Measurements from ENCODE around the gene PPP1R14D.
A peak's percentile ranks its signal among the peaks of the same experiment; 100 is the strongest.

The PPP1R14D gene

GRCh38 chr15:40829115-40829514, 607 bp upstream of the PPP1R14D start:
- no peak for DNase-seq
- intact Hi-C loops (cut with DNase I): no loop called here

GRCh38 chr15:40826423-40827075, 2.0 kb downstream of the PPP1R14D start:
- intact Hi-C loops (cut with DNase I): no loop called here
- DNase-seq: no peak

- DNase-seq: no peak
- intact Hi-C loops (cut with DNase I): no loop called here
These were observed 2.7 kb downstream of the PPP1R14D start for GRCh38 chr15:40825661-40826422.

GRCh38 chr15:40823572-40824343, 4.8 kb downstream of the PPP1R14D start:
- no peak for DNase-seq
- intact Hi-C loops (cut with DNase I): no loop called here

- intact Hi-C loops (cut with DNase I): no loop called here
- no peak for DNase-seq
These were observed 7.3 kb downstream of the PPP1R14D start for GRCh38 chr15:40821195-40821594.

- intact Hi-C loops (cut with DNase I): no loop called here
These were observed 9.5 kb downstream of the PPP1R14D start for GRCh38 chr15:40819048-40819447.

GRCh38 chr15:40815042-40815698, 13.3 kb downstream of the PPP1R14D start:
- DNase-seq: peak in 11 of 42 donors; percentile 8 to 44 (median 18)
- intact Hi-C loops (cut with DNase I): no loop called here

More at GRCh38 chr15:40819048-40819447, 9.5 kb downstream of the PPP1R14D start:
- DNase-seq: no peak

GRCh38 chr15:40812721-40813425, 15.6 kb downstream of the PPP1R14D start:
- DNase-seq: no peak
- intact Hi-C loops (cut with DNase I): no loop called here

GRCh38 chr15:40808861-40809450, 19.6 kb downstream of the PPP1R14D start:
- intact Hi-C loops (cut with DNase I): loop anchor here (5.0 to 10.0 kb wide), 2 partner anchors 86 to 242 kb away; partner anchors contain the start of genes CCDC32, RPUSD2 and VPS18
- DNase-seq: no peak

GRCh38 chr15:40807888-40808461, 20.5 kb downstream of the PPP1R14D start:
- intact Hi-C loops (cut with DNase I): loop anchor here (1.0 to 10.0 kb wide), 3 partner anchors 53 to 241 kb away; partner anchors contain the start of genes CCDC32, RMDN3, RPUSD2 and VPS18
- peak in 2 of 42 donors; percentile 4 to 15 for DNase-seq

GRCh38 chr15:40807028-40807887, 21.2 kb downstream of the PPP1R14D start, which contains the start of the genes DNAJC17 and ZFYVE19:
Gene DNAJC17 (minus strand): TSS chr15:40807473. CDS start chr15:40807446, 27 bp downstream.
Gene ZFYVE19 (plus strand): TSS chr15:40807089. CDS start chr15:40807590, 501 bp downstream.
- intact Hi-C loops (cut with DNase I): loop anchor here (1.0 to 10.0 kb wide), 3 partner anchors 52 to 240 kb away; partner anchors contain the start of genes CCDC32, RMDN3, RPUSD2 and VPS18
- DNase-seq: peak; percentile 94 to 100 (median 98)

- no peak for DNase-seq
- intact Hi-C loops (cut with DNase I): loop anchor here (1.0 to 10.0 kb wide), 3 partner anchors 51 to 239 kb away; partner anchors contain the start of genes CCDC32, RMDN3, RPUSD2 and VPS18
These were observed 21.9 kb downstream of the PPP1R14D start for GRCh38 chr15:40806672-40807027.

- intact Hi-C loops (cut with DNase I): loop anchor here (10.0 kb wide), 1 partner anchor 91 kb away; the partner anchor contains the start of gene VPS18
- no peak for DNase-seq
These were observed 24.8 kb downstream of the PPP1R14D start for GRCh38 chr15:40803688-40804087.

GRCh38 chr15:40803076-40803475, 25.4 kb downstream of the PPP1R14D start:
- DNase-seq: no peak
- intact Hi-C loops (cut with DNase I): loop anchor here (10.0 kb wide), 1 partner anchor 92 kb away; the partner anchor contains the start of gene VPS18

- intact Hi-C loops (cut with DNase I): no loop called here
- no peak for DNase-seq
These were observed 29.0 kb downstream of the PPP1R14D start for GRCh38 chr15:40799523-40799922.

- intact Hi-C loops (cut with DNase I): no loop called here
- no peak for DNase-seq
These were observed 32.0 kb downstream of the PPP1R14D start for GRCh38 chr15:40796512-40796911.
